Osteoblast (primary cell): ENCODE measurements around the gene CDKAL1. TPM values are rescaled to one million over a fixed set of nuclear protein-coding genes. Genes with fewer than 3 reads are reported as not detected.

Experiments
- DNase-seq: peaks from one replicate; pipeline ENCODE4 v3.0.0; 2011; ENCODE audit warnings: low spot score, mixed read lengths; ENCODE audit not compliant: insufficient read length; ENCODE audit errors: missing footprints
- H2AFZ ChIP-seq: 2 replicates; pipeline ENCODE4 v1.6.0; 2011; ENCODE audit warnings: mild to moderate bottlenecking, low read length
- H3K27ac ChIP-seq: 2 replicates; pipeline ENCODE4 v1.5.1; 2011; ENCODE audit warnings: mild to moderate bottlenecking, low read depth, low read length, moderate library complexity
- H3K27me3 ChIP-seq: 2 replicates; pipeline ENCODE4 v1.6.0; 2012; ENCODE audit warnings: mild to moderate bottlenecking, control low read depth, inconsistent platforms, low read length, moderate library complexity; ENCODE audit not compliant: insufficient read depth
- H3K36me3 ChIP-seq: 2 replicates; pipeline ENCODE4 v1.5.1; 2011; ENCODE audit warnings: mild to moderate bottlenecking, low read length, control low read depth, moderate library complexity; ENCODE audit not compliant: insufficient read depth
- H3K4me1 ChIP-seq: 2 replicates; pipeline ENCODE4 v1.5.1; 2011; ENCODE audit warnings: mild to moderate bottlenecking, low read length, control low read depth, moderate library complexity; ENCODE audit not compliant: insufficient read depth
- H3K4me2 ChIP-seq: 2 replicates; pipeline ENCODE4 v1.6.0; 2011; ENCODE audit warnings: mild to moderate bottlenecking, low read length; ENCODE audit not compliant: insufficient read depth
- H3K4me3 ChIP-seq: fragments of 200-600 bp; sonication (generic); 3 replicates; pipeline ENCODE4 v1.5.1; 2012; ENCODE audit warnings: mild to moderate bottlenecking, low read length, inconsistent platforms; ENCODE audit not compliant: insufficient read depth
- H3K79me2 ChIP-seq: 2 replicates; pipeline ENCODE4 v1.6.0; 2012; ENCODE audit warnings: mild to moderate bottlenecking, low read length, control low read depth, inconsistent platforms; ENCODE audit not compliant: insufficient read depth
- H3K9me3 ChIP-seq: 2 replicates; pipeline ENCODE4 v1.5.1; 2011; ENCODE audit warnings: low read depth, low read length, control low read depth
- H4K20me1 ChIP-seq: 2 replicates; pipeline ENCODE4 v1.6.0; 2012; ENCODE audit warnings: mild to moderate bottlenecking, low read length, control low read depth; ENCODE audit not compliant: insufficient read depth
- CTCF ChIP-seq: IDR thresholded peaks from 2 replicates; pipeline ENCODE4 v1.5.1; 2011; ENCODE audit warnings: mild to moderate bottlenecking, low read depth, low read length, moderate library complexity; ENCODE audit errors: extremely low read depth
- total RNA-seq: library from RNA; depleted of rRNA; stranded (reverse); fragments of >200 nt; gene quantifications from 2 replicates; pipeline ENCODE4 v1.2.3, GENCODE V29; 2012

CDKAL1 gene
- total RNA-seq, 1 donor, result 18.5 TPM

- H3K36me3 ChIP-seq, result no peaks in the 10 kb centered on the region
- DNase-seq, result no peak
- H3K79me2 ChIP-seq, result no peaks in the 10 kb centered on the region
- H3K4me2 ChIP-seq, result no peak overlapping the region
- no peak overlapping the region for H3K27ac ChIP-seq
- H3K4me3 ChIP-seq, result no peak overlapping the region
- no peaks in the 10 kb centered on the region for H4K20me1 ChIP-seq
- no peak for TF ChIP-seq CTCF
- no peaks in the 10 kb centered on the region for H3K9me3 ChIP-seq
- H3K27me3 ChIP-seq, result no peaks in the 10 kb centered on the region
- no peak overlapping the region for H2AFZ ChIP-seq
- H3K4me1 ChIP-seq, result no peaks in the 10 kb centered on the region
Observed at GRCh38 chr6:21095462-21095861, 561.2 kb downstream of the CDKAL1 start.

DNA sequence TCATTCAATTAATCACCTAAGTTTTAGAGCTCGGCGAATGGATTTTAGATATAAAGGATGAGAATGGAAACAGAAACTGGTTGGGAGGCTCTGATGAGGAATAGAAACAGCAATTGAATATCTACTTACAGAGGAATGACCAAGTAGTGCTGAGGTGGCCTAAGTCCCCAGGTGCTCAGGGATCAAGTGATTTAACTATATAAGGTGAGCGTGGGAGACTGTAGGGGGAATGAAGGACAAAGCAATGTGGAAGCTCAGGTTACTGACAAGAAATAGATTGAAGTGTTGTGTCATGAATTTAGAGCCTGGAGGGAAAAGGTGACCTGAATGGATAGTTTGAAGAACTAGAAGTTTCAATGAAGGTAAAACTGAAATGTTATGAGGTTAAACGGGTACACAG is 563.9 kb downstream of the CDKAL1 start:
- no peak overlapping the region for H3K4me3 ChIP-seq
- H3K4me1 ChIP-seq, result no peaks in the 10 kb centered on the region
- H3K9me3 ChIP-seq, result no peaks in the 10 kb centered on the region
- no peak overlapping the region for H3K4me2 ChIP-seq
- no peaks in the 10 kb centered on the region for H4K20me1 ChIP-seq
- H2AFZ ChIP-seq, result no peak overlapping the region
- H3K27me3 ChIP-seq, result no peaks in the 10 kb centered on the region
- no peaks in the 10 kb centered on the region for H3K36me3 ChIP-seq
- no peaks in the 10 kb centered on the region for H3K79me2 ChIP-seq
- TF ChIP-seq CTCF, result no peak
- no peak overlapping the region for H3K27ac ChIP-seq
- no peak for DNase-seq

- no peak for DNase-seq
- Histone ChIP-seq H3K27ac (no peak overlapping the region), H3K27me3 (no peaks in the 10 kb centered on the region), H3K36me3 (no peaks in the 10 kb centered on the region), H3K79me2 (no peaks in the 10 kb centered on the region), H4K20me1 (no peaks in the 10 kb centered on the region), H3K9me3 (no peaks in the 10 kb centered on the region), H3K4me2 (no peak overlapping the region), H3K4me1 (no peaks in the 10 kb centered on the region), H3K4me3 (no peak overlapping the region), H2AFZ (no peak overlapping the region)
- TF ChIP-seq CTCF, result no peak
Observed at GRCh38 chr6:21098744-21099143, 564.5 kb downstream of the CDKAL1 start.

GRCh38 chr6:21099338-21100314 is 565.4 kb downstream of the CDKAL1 start:
- H3K9me3 ChIP-seq, result no peaks in the 10 kb centered on the region
- no peaks in the 10 kb centered on the region for H3K4me1 ChIP-seq
- no peaks in the 10 kb centered on the region for H3K79me2 ChIP-seq
- H2AFZ ChIP-seq, result no peak overlapping the region
- H3K27me3 ChIP-seq, result no peaks in the 10 kb centered on the region
- no peaks in the 10 kb centered on the region for H3K36me3 ChIP-seq
- H3K4me2 ChIP-seq, result no peak overlapping the region
- H3K27ac ChIP-seq, result no peak overlapping the region
- DNase-seq, result no peak
- H3K4me3 ChIP-seq, result no peak overlapping the region
- no peak for TF ChIP-seq CTCF
- no peaks in the 10 kb centered on the region for H4K20me1 ChIP-seq
